GM23248 (cell line): ENCODE measurements around the gene ADCY6. TPM values are rescaled to one million over a fixed set of nuclear protein-coding genes. Genes with fewer than 3 reads are reported as not detected.

Experiments
- DNase-seq: peaks from one replicate; pipeline ENCODE4 v3.0.0-alpha.2; 2015
- H2AFZ ChIP-seq: fragments of 200-600 bp; sonication (generic); 2 replicates; pipeline ENCODE4 v1.6.1; 2016; ENCODE audit warnings: antibody characterized with exemption
- H3F3A ChIP-seq: fragments of 200-600 bp; sonication (generic); 2 replicates; pipeline ENCODE4 v1.6.1; 2016; ENCODE audit warnings: mild to moderate bottlenecking, antibody characterized with exemption, mixed run types; ENCODE audit not compliant: insufficient read depth
- H3K27ac ChIP-seq: fragments of 200-600 bp; sonication (generic); 2 replicates; pipeline ENCODE4 v1.5.1; 2016; ENCODE audit warnings: mild to moderate bottlenecking
- H3K27me3 ChIP-seq: fragments of 200-600 bp; sonication (generic); replicated peaks from 2 replicates; pipeline ENCODE4 v1.6.1; 2016; ENCODE audit warnings: mild to moderate bottlenecking; ENCODE audit not compliant: insufficient read depth
- H3K36me3 ChIP-seq: fragments of 200-600 bp; sonication (generic); 2 replicates; pipeline ENCODE4 v1.6.1; 2016; ENCODE audit warnings: low read depth, mild to moderate bottlenecking
- H3K4me1 ChIP-seq: fragments of 200-600 bp; sonication (generic); 2 replicates; pipeline ENCODE4 v1.6.1; 2016; ENCODE audit warnings: mild to moderate bottlenecking; ENCODE audit not compliant: insufficient read depth
- H3K4me2 ChIP-seq: fragments of 200-600 bp; sonication (generic); one replicate; pipeline ENCODE4 v1.6.1; 2016; ENCODE audit warnings: mild to moderate bottlenecking; ENCODE audit not compliant: unreplicated experiment
- H3K4me3 ChIP-seq: fragments of 200-600 bp; sonication (generic); 2 replicates; pipeline ENCODE4 v1.5.1; 2016; ENCODE audit warnings: mild to moderate bottlenecking
- H3K79me2 ChIP-seq: fragments of 200-600 bp; sonication (generic); 2 replicates; pipeline ENCODE4 v1.6.1; 2016; ENCODE audit warnings: mild to moderate bottlenecking; ENCODE audit not compliant: insufficient read depth
- H3K9ac ChIP-seq: fragments of 200-600 bp; sonication (generic); 2 replicates; pipeline ENCODE4 v1.6.1; 2016; ENCODE audit warnings: mild to moderate bottlenecking
- H3K9me2 ChIP-seq: fragments of 200-600 bp; sonication (generic); 2 replicates; pipeline ENCODE4 v1.6.1; 2016; ENCODE audit warnings: mixed run types, mild to moderate bottlenecking, moderate library complexity; ENCODE audit not compliant: insufficient read depth
- H3K9me3 ChIP-seq: fragments of 200-600 bp; sonication (generic); one replicate; pipeline ENCODE4 v1.6.1; 2017; ENCODE audit warnings: low read depth
- H4K20me1 ChIP-seq: fragments of 200-600 bp; sonication (generic); 2 replicates; pipeline ENCODE4 v1.6.0; 2016; ENCODE audit not compliant: insufficient read depth
- EZH2 ChIP-seq: fragments of 200-600 bp; sonication (generic); IDR thresholded peaks from 2 replicates; pipeline ENCODE4 v1.6.1; 2018; ENCODE audit warnings: antibody characterized with exemption, mild to moderate bottlenecking; ENCODE audit not compliant: insufficient read depth, poor library complexity, severe bottlenecking
- EZH2phosphoT487 ChIP-seq: fragments of 200-600 bp; sonication (generic); IDR thresholded peaks from 2 replicates; pipeline ENCODE4 v1.6.1; 2018; ENCODE audit warnings: antibody characterized with exemption, moderate library complexity, mild to moderate bottlenecking, low read depth; ENCODE audit not compliant: insufficient read depth
- WGBS, 2 experiments: methylation state at CpG; one replicate each; pipeline ENCODE4 v1.1.6; 2015 to 2017; ENCODE audit warnings: low lambda C conversion rate in 2 of 2, low coverage in 1 of 2; ENCODE audit errors: missing lambda C conversion rate in 2 of 2; 5-methylcytosine and 5-hydroxymethylcytosine counted together
- in situ Hi-C: fragments of 300-500 bp; cut with MboI; formaldehyde crosslinking; loops from 2 replicates; pipeline ENCODE4 v1.15.0; 2020
- polyA plus RNA-seq: library from polyadenylated mRNA; unstranded; fragments of >200 nt; fragmentation: Nextera tagmentation; extraction: Ambion mirVana; gene quantifications from 2 replicates; pipeline ENCODE4 v1.2.1, GENCODE V29; 2016
- total RNA-seq: library from RNA; depleted of rRNA; stranded (reverse); fragments of >200 nt; shearing (Covaris generic); gene quantifications from 2 replicates; pipeline ENCODE4 v1.2.3, GENCODE V29; 2014

ADCY6 gene
- total and polyA plus RNA-seq, 2 experiments from 2014 or later, result 4.1 to 24.8 TPM

- WGBS, 2 experiments, result 94 to 98% methylated on average over 4 of the region's 4 CpGs
- H3K9me3 ChIP-seq, result no peaks in the 10 kb centered on the region
- in situ Hi-C loops, result no loop called here
- no peak overlapping the region for H2AFZ ChIP-seq
- no peaks in the 10 kb centered on the region for H3K9me2 ChIP-seq
- no peaks in the 10 kb centered on the region for H4K20me1 ChIP-seq
- no peak overlapping the region for H3K9ac ChIP-seq
- H3K4me2 ChIP-seq, result no peak overlapping the region
- H3K36me3 ChIP-seq, result no peaks in the 10 kb centered on the region; the same call in 1 of the 2 replicates
- TF ChIP-seq EZH2 (no peak), EZH2phosphoT487 (no peak)
- no peak overlapping the region for H3K27ac ChIP-seq
- DNase-seq, result no peak
- peaks cover 9% of the 10 kb centered on the region; the same call in 1 of the 2 replicates for H3K4me1 ChIP-seq
- peaks cover 49% of the 10 kb centered on the region for H3K79me2 ChIP-seq
- no peaks in the 10 kb centered on the region for H3F3A ChIP-seq
- no peak overlapping the region for H3K4me3 ChIP-seq
- no peaks in the 10 kb centered on the region for H3K27me3 ChIP-seq
These were observed 5.5 kb downstream of the ADCY6 start for GRCh38 chr12:48783432-48783831.

DNA sequence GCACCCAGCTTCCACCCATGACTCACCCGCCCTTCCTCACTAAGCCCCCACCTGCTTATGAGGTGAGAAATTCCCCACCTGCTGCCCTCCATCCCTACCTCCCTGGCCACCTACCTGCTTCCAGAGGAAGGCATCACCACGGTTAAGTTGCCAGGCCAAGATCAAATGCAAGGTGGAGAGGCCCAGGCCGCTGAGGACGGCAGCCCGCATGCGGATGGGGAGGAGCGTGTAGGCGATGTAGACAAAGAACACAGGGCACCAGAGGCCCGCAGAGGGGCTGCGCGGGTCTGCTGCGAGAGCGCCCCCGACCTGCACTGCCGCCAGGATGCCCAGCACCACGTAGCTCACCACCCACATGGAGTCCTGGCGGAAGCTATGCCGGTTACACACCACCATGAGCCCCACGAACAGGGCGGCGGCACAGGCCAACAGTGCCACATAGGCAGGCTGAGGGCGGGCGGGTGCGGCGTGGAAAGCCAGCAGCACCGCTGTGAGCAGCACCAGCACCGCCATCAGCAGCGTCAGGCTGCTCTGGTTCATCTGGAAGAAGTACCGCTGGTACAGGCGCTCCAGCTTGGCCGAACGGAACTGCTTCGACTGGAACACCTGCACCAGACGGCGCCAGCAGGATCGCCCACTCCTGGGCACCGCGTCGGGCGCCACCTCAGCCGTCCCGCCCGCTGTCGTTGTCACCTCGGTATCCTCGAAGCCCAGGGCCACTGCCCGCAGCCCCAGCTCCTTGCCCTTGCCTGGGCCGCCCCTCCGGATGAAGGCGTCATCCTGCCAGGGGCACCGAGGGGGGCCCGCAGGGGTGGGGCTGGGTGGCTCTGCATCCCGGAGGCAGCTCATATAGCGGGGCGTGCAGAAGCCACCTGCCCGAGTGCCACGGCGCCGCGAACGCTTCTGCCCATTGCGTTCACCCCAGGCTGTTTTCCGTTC, 6.2 kb downstream of the ADCY6 start:
- H3K4me2 ChIP-seq, result no peak overlapping the region
- DNase-seq, result no peak
- H3K4me3 ChIP-seq, result no peak overlapping the region
- no peak overlapping the region for H3K9ac ChIP-seq
- H2AFZ ChIP-seq, result no peak overlapping the region
- H3K27me3 ChIP-seq, result no peaks in the 10 kb centered on the region
- no peak overlapping the region for H3K27ac ChIP-seq
- H3K36me3 ChIP-seq, result no peaks in the 10 kb centered on the region; the same call in 1 of the 2 replicates
- no peaks in the 10 kb centered on the region for H4K20me1 ChIP-seq
- 91% methylated on average over 58 to 62 of the region's 63 CpGs for WGBS, 2 experiments
- in situ Hi-C loops, result no loop called here
- H3F3A ChIP-seq, result no peaks in the 10 kb centered on the region
- TF ChIP-seq EZH2 (no peak), EZH2phosphoT487 (no peak)
- H3K79me2 ChIP-seq, result peaks cover 42% of the 10 kb centered on the region
- no peaks in the 10 kb centered on the region for H3K9me2 ChIP-seq
- H3K4me1 ChIP-seq, result peaks cover 7% of the 10 kb centered on the region; the same call in 1 of the 2 replicates
- H3K9me3 ChIP-seq, result no peaks in the 10 kb centered on the region

DNA sequence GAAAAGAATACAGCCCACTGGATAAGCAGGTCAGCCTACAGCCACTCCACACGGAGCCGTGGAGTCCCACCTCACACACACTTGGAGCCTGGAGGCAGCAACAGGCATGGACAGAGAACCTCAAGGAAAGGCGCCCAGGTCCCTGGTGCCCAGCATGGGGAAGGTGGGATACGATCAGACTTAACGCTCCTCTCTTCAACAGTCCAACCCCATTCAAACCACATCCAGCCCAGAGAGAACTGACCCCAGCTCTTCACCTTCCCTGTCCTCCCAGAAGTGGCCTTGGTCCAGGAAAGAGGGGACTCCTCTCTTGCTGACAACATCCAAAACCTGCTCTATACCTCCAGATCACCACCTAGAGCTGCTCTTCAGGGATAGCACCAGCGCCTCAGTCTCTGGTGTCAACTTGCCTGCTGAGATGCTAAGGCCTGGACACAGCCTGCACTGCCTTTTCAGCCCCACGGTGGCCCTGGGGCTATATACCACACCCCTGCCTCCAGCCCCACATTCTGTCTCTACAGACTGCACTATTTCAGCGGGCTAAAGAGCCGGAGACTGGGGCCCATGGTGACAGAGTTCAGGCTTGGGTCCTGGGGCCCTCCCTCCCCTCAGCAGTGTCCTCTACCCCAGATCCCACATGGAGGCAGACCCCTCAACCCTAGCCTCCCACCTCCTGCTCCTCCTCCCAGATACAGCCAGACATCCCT, 7.0 kb downstream of the ADCY6 start:
- WGBS, 2 experiments, result 92 to 93% methylated on average over 9 of the region's 9 CpGs
- TF ChIP-seq EZH2 (no peak), EZH2phosphoT487 (no peak)
- H3K4me3 ChIP-seq, result no peak overlapping the region
- H3K4me1 ChIP-seq, result no peaks in the 10 kb centered on the region
- H2AFZ ChIP-seq, result no peak overlapping the region
- no peak overlapping the region for H3K27ac ChIP-seq
- no peaks in the 10 kb centered on the region for H3K9me3 ChIP-seq
- H4K20me1 ChIP-seq, result no peaks in the 10 kb centered on the region
- DNase-seq, result no peak
- in situ Hi-C loops, result no loop called here
- H3K27me3 ChIP-seq, result no peaks in the 10 kb centered on the region
- H3F3A ChIP-seq, result no peaks in the 10 kb centered on the region
- H3K36me3 ChIP-seq, result no peaks in the 10 kb centered on the region; the same call in 1 of the 2 replicates
- H3K79me2 ChIP-seq, result peaks cover 33% of the 10 kb centered on the region
- H3K9ac ChIP-seq, result no peak overlapping the region
- H3K4me2 ChIP-seq, result no peak overlapping the region
- H3K9me2 ChIP-seq, result no peaks in the 10 kb centered on the region

- H3K4me2 ChIP-seq, result no peak overlapping the region
- peaks cover 19% of the 10 kb centered on the region for H3K79me2 ChIP-seq
- TF ChIP-seq EZH2 (no peak), EZH2phosphoT487 (no peak)
- WGBS, 2 experiments, result 79 to 81% methylated on average over 11 of the region's 11 CpGs
- H3K4me3 ChIP-seq, result no peak overlapping the region
- no peaks in the 10 kb centered on the region for H3K9me3 ChIP-seq
- H3K4me1 ChIP-seq, result no peaks in the 10 kb centered on the region
- no peaks in the 10 kb centered on the region for H3K9me2 ChIP-seq
- no peak for DNase-seq
- no peak overlapping the region for H2AFZ ChIP-seq
- no peak overlapping the region for H3K9ac ChIP-seq
- H3F3A ChIP-seq, result no peaks in the 10 kb centered on the region
- no peak overlapping the region for H3K27ac ChIP-seq
- no peaks in the 10 kb centered on the region; the same call in 1 of the 2 replicates for H3K36me3 ChIP-seq
- in situ Hi-C loops, result no loop called here
- H3K27me3 ChIP-seq, result no peaks in the 10 kb centered on the region
- no peaks in the 10 kb centered on the region for H4K20me1 ChIP-seq
These were observed 8.4 kb downstream of the ADCY6 start for GRCh38 chr12:48780381-48781025.
